Measurements from ENCODE around the gene ACP7.

Gene ACP7

DNA sequence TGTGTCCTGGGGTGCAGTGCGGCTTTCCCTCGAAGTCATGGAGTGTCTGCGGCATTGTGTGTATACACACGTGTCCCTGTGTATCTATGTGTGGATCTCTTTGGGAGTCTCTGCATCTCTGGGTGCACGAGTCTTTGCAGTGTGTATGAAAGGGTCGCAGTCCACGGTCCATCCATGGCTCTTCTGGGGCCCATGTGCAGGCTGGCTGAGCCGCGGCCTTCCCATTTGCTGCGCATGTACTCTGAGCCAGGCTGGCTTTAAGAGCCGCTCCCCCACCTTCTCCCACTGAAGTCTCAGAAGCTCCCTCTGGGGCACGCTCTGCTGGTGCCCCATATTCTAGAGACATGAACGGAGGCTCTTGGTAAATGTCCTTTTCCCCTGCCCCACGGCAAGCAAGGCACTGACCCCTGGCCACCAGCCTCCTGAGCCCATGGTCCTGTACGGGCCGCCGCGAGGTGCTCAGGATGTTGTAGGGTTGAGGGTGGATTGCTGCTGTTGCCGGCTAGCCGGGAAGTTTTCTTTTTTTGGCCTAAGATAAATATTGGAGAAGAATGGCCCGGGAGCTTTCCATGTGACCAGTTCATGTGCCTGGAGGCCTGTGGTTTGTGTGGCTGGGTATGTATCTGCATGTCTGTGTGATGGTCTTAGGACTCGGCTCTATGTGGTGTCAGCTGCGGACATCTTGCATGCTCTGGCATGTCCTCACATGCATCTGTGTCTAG, 73.3 kb downstream of the ACP7 start (continued):
- no peak for TF ChIP-seq TSHZ2 (CRISPR knock-in tag; IDR thresholded peaks at IDR 0.05)
- TF ChIP-seq ZC3H10 (CRISPR knock-in tag; IDR thresholded peaks at IDR 0.05) = no peak
- TF ChIP-seq ISL1 (CRISPR knock-in tag; IDR thresholded peaks at IDR 0.05) = no peak
- no peak for TF ChIP-seq CSRNP3 (CRISPR knock-in tag; IDR thresholded peaks at IDR 0.05)
- TF ChIP-seq OSR1 (CRISPR knock-in tag; IDR thresholded peaks at IDR 0.05) = no peak
- no peak for TF ChIP-seq SNAI2 (CRISPR knock-in tag; IDR thresholded peaks at IDR 0.05)
- TF ChIP-seq GLIS3 (CRISPR knock-in tag; IDR thresholded peaks at IDR 0.05) = no peak

DNA sequence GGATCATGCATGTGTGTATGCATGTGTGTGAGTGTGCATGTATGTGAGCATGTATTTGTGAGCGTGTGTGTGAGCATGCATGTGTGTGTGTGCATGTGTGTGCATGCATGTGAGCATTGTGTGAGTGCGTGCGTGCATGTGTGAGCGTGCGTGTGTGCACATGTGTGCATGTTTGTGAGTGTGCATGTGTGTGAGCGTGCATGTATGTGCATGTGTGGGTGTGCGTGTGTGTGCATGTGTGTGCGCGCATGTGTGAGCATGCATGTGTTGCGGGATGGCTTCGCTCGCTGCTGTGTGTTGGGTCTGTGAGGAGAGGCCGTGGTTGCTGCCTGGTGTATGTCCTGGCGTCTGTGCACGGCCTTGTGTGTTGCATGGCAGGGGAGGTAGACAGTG, 73.8 kb downstream of the ACP7 start:
- no peak for TF ChIP-seq ZFP3 (CRISPR knock-in tag; IDR thresholded peaks at IDR 0.05)
- TF ChIP-seq TCF4 (CRISPR knock-in tag; IDR thresholded peaks at IDR 0.05; ENCODE audit: borderline replicate concordance) = no peak
- TF ChIP-seq TOX (CRISPR knock-in tag; IDR thresholded peaks at IDR 0.05; ENCODE audit: borderline replicate concordance) = no peak
- TF ChIP-seq RARB (CRISPR knock-in tag; IDR thresholded peaks at IDR 0.05) = no peak
- TF ChIP-seq, protein P1, sequence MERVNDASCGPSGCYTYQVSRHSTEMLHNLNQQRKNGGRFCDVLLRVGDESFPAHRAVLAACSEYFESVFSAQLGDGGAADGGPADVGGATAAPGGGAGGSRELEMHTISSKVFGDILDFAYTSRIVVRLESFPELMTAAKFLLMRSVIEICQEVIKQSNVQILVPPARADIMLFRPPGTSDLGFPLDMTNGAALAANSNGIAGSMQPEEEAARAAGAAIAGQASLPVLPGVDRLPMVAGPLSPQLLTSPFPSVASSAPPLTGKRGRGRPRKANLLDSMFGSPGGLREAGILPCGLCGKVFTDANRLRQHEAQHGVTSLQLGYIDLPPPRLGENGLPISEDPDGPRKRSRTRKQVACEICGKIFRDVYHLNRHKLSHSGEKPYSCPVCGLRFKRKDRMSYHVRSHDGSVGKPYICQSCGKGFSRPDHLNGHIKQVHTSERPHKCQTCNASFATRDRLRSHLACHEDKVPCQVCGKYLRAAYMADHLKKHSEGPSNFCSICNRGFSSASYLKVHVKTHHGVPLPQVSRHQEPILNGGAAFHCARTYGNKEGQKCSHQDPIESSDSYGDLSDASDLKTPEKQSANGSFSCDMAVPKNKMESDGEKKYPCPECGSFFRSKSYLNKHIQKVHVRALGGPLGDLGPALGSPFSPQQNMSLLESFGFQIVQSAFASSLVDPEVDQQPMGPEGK (CRISPR knock-in tag; IDR thresholded peaks at IDR 0.05; ENCODE audit: borderline replicate concordance) = no peak
- TF ChIP-seq ARNTL (CRISPR knock-in tag; IDR thresholded peaks at IDR 0.05; ENCODE audit: borderline replicate concordance, low read depth) = no peak
- ATAC-seq = no peak

DNA sequence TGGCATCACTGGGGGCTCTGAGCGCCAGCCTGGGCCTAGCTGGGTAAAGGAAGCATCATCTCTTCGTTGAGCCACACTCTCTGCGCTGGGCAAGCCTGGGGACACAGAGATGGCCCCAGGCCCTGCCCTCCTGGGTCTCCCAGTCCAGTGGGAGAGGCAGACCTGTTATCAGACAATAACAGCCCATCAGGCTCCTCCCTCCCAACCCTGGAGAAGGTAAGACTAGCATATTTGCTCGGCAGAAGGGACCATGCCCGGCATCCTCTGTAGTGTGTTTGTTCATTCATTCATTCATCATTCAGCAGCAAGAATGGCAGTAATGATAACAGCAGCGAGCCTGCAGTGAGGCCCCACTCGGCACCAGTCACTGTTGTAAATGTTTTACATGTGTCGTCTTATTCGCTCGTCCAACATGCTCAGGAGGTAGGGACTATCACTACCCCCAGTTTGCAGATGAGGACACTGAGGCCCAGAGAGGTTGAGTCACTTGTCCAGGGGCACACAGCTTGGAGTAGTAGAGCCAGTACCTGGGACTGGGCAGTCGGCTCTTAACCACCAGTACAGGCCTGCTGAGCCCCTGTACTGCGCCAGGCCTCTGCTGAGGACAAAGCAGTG, 74.6 kb downstream of the ACP7 start:
- no peak for ATAC-seq
- TF ChIP-seq ARNTL (CRISPR knock-in tag; IDR thresholded peaks at IDR 0.05; ENCODE audit: borderline replicate concordance, low read depth) (no peak), ZC3H10 (CRISPR knock-in tag; IDR thresholded peaks at IDR 0.05) (no peak), ZFP30 (CRISPR knock-in tag; IDR thresholded peaks at IDR 0.05) (no peak), BACH2 (CRISPR knock-in tag; IDR thresholded peaks at IDR 0.05; ENCODE audit: borderline replicate concordance) (no peak)
- TF ChIP-seq, protein P2, sequence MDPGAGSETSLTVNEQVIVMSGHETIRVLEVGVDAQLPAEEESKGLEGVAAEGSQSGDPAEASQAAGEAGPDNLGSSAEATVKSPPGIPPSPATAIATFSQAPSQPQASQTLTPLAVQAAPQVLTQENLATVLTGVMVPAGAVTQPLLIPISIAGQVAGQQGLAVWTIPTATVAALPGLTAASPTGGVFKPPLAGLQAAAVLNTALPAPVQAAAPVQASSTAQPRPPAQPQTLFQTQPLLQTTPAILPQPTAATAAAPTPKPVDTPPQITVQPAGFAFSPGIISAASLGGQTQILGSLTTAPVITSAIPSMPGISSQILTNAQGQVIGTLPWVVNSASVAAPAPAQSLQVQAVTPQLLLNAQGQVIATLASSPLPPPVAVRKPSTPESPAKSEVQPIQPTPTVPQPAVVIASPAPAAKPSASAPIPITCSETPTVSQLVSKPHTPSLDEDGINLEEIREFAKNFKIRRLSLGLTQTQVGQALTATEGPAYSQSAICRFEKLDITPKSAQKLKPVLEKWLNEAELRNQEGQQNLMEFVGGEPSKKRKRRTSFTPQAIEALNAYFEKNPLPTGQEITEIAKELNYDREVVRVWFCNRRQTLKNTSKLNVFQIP (CRISPR knock-in tag; IDR thresholded peaks at IDR 0.05; ENCODE audit: borderline replicate concordance, low read depth) = no peak

DNA sequence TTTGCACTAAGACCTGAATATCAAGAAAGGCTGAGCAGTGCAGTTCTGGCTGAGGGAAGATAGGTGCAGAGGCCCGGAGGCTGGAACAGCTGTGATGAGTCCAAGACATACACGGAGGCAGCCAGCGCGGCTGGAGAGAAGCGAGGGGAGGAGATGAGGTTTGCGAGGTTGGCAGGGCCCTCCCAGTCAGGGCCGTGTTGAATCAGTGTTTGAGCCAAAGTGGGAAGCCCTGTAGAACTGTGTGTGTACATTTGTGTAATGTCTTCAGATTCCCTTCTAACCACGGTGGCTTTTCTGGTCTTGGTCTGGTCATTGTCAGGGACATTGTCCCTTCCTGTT, 76.3 kb downstream of the ACP7 start:
- ATAC-seq = no peak
- TF ChIP-seq BACH2 (CRISPR knock-in tag; IDR thresholded peaks at IDR 0.05; ENCODE audit: borderline replicate concordance) (no peak), ISL1 (CRISPR knock-in tag; IDR thresholded peaks at IDR 0.05) (no peak), ZNF70 (CRISPR knock-in tag; IDR thresholded peaks at IDR 0.05) (no peak), ZNF565 (CRISPR knock-in tag; conservative IDR thresholded peaks at IDR 0.05; ENCODE audit: low read depth) (no peak)
- TF ChIP-seq, protein P1 (CRISPR knock-in tag; IDR thresholded peaks at IDR 0.05; ENCODE audit: borderline replicate concordance) = no peak
